Hepatocyte (in vitro differentiated cells): Measurements from ENCODE around the gene SMARCB1. TPM values are rescaled to one million over a fixed set of nuclear protein-coding genes. Genes with fewer than 3 reads are reported as not detected.

Source experiments
- DNase-seq: peaks from one replicate; pipeline ENCODE4 v3.0.0-alpha.2; 2016; ENCODE audit warnings: low spot score
- H2AFZ ChIP-seq: fragments of 200-600 bp; sonication (generic); 2 replicates; pipeline ENCODE4 v1.6.0; 2016; ENCODE audit warnings: antibody characterized with exemption, mild to moderate bottlenecking
- H3K27ac ChIP-seq: fragments of 200-600 bp; sonication (generic); 2 replicates; pipeline ENCODE4 v1.5.1; 2016; ENCODE audit warnings: mild to moderate bottlenecking
- H3K27me3 ChIP-seq: fragments of 200-600 bp; sonication (generic); 2 replicates; pipeline ENCODE4 v1.6.1; 2016
- H3K36me3 ChIP-seq: fragments of 200-600 bp; sonication (generic); replicated peaks from 2 replicates; pipeline ENCODE4 v1.5.1; 2016; ENCODE audit warnings: low read depth; ENCODE audit not compliant: insufficient read depth
- H3K4me1 ChIP-seq: fragments of 200-600 bp; sonication (generic); 2 replicates; pipeline ENCODE4 v1.5.1; 2016; ENCODE audit warnings: mild to moderate bottlenecking, moderate library complexity; ENCODE audit not compliant: insufficient read depth
- H3K4me2 ChIP-seq: fragments of 200-600 bp; sonication (generic); 2 replicates; pipeline ENCODE4 v1.6.0; 2016
- H3K4me3 ChIP-seq: fragments of 200-600 bp; sonication (generic); 2 replicates; pipeline ENCODE4 v1.5.1; 2016; ENCODE audit warnings: mild to moderate bottlenecking
- H3K79me2 ChIP-seq: fragments of 200-600 bp; sonication (generic); 2 replicates; pipeline ENCODE4 v1.6.0; 2017; ENCODE audit warnings: mild to moderate bottlenecking
- H3K9me2 ChIP-seq: fragments of 200-600 bp; sonication (generic); replicated peaks from 2 replicates; pipeline ENCODE4 v1.6.0; 2017; ENCODE audit warnings: mild to moderate bottlenecking; ENCODE audit not compliant: insufficient read depth
- H3K9me3 ChIP-seq: fragments of 200-600 bp; sonication (generic); 2 replicates; pipeline ENCODE4 v1.5.1; 2016; ENCODE audit warnings: low read depth, mild to moderate bottlenecking
- H4K20me1 ChIP-seq: fragments of 200-600 bp; sonication (generic); 2 replicates; pipeline ENCODE4 v1.6.0; 2016; ENCODE audit warnings: mild to moderate bottlenecking; ENCODE audit not compliant: insufficient read depth, poor library complexity, severe bottlenecking
- EZH2 ChIP-seq: fragments of 200-600 bp; sonication (generic); IDR thresholded peaks from 2 replicates; pipeline ENCODE4 v1.6.1; 2016; ENCODE audit warnings: antibody characterized with exemption, mild to moderate bottlenecking, borderline replicate concordance
- EZH2phosphoT487 ChIP-seq: fragments of 200-600 bp; sonication (generic); IDR thresholded peaks from one replicate; pipeline ENCODE4 v1.6.1; 2018; ENCODE audit warnings: antibody characterized with exemption, mild to moderate bottlenecking, low read depth, moderate library complexity; ENCODE audit not compliant: unreplicated experiment, severe bottlenecking
- WGBS: methylation state at CpG from one replicate; pipeline ENCODE4 v1.1.6; 2016; ENCODE audit warnings: low lambda C conversion rate; ENCODE audit errors: missing lambda C conversion rate; 5-methylcytosine and 5-hydroxymethylcytosine counted together
- polyA plus RNA-seq: library from polyadenylated mRNA; unstranded; fragments of >200 nt; fragmentation: Nextera tagmentation; extraction: Ambion mirVana; gene quantifications from 2 replicates; pipeline ENCODE4 v1.2.1, GENCODE V29; 2016
- total RNA-seq: library from RNA; depleted of rRNA; stranded (reverse); fragments of >200 nt; gene quantifications from 2 replicates; pipeline ENCODE4 v1.2.3, GENCODE V29; 2014
- TF ChIP-seq, protein P1 (sequence below): fragments of 200-600 bp; sonication (generic); IDR thresholded peaks from 2 replicates; pipeline ENCODE4 v1.5.1; 2016; ENCODE audit warnings: antibody characterized with exemption, mild to moderate bottlenecking; ENCODE audit not compliant: poor library complexity

SMARCB1 gene
- total and polyA plus RNA-seq, 2 experiments from 2014 or later: 84.3 to 120 TPM

GRCh38 chr22:23845265-23846080 lies 58.7 kb downstream of the SMARCB1 start:
- Histone ChIP-seq H3K4me1 (peaks cover 34% of the 10 kb centered on the region), H3K27ac (peak overlapping the region; percentile 76), H2AFZ (no peak overlapping the region), H3K4me2 (no peak overlapping the region), H4K20me1 (no peaks in the 10 kb centered on the region), H3K9me2 (no peaks in the 10 kb centered on the region), H3K27me3 (no peaks in the 10 kb centered on the region), H3K9me3 (no peaks in the 10 kb centered on the region), H3K4me3 (no peak overlapping the region), H3K36me3 (no peaks in the 10 kb centered on the region), H3K79me2 (no peaks in the 10 kb centered on the region)
- DNase-seq: no peak
- TF ChIP-seq, protein P1, sequence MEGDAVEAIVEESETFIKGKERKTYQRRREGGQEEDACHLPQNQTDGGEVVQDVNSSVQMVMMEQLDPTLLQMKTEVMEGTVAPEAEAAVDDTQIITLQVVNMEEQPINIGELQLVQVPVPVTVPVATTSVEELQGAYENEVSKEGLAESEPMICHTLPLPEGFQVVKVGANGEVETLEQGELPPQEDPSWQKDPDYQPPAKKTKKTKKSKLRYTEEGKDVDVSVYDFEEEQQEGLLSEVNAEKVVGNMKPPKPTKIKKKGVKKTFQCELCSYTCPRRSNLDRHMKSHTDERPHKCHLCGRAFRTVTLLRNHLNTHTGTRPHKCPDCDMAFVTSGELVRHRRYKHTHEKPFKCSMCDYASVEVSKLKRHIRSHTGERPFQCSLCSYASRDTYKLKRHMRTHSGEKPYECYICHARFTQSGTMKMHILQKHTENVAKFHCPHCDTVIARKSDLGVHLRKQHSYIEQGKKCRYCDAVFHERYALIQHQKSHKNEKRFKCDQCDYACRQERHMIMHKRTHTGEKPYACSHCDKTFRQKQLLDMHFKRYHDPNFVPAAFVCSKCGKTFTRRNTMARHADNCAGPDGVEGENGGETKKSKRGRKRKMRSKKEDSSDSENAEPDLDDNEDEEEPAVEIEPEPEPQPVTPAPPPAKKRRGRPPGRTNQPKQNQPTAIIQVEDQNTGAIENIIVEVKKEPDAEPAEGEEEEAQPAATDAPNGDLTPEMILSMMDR: no peak
- TF ChIP-seq EZH2 (no peak), EZH2phosphoT487 (no peak)
- WGBS: 79% methylated on average over 9 of the region's 9 CpGs

GRCh38 chr22:23846081-23846469 lies 59.3 kb downstream of the SMARCB1 start:
- no peak overlapping the region for H2AFZ ChIP-seq
- H3K4me1 ChIP-seq: peaks cover 34% of the 10 kb centered on the region
- WGBS: 79% methylated on average over 7 of the region's 7 CpGs
- no peak overlapping the region for H3K4me3 ChIP-seq
- H3K27me3 ChIP-seq: no peaks in the 10 kb centered on the region
- no peaks in the 10 kb centered on the region for H3K36me3 ChIP-seq
- no peaks in the 10 kb centered on the region for H3K9me3 ChIP-seq
- no peaks in the 10 kb centered on the region for H3K79me2 ChIP-seq
- no peak for DNase-seq
- H3K27ac ChIP-seq: peak overlapping the region; percentile 76
- H3K9me2 ChIP-seq: no peaks in the 10 kb centered on the region
- no peaks in the 10 kb centered on the region for H4K20me1 ChIP-seq
- TF ChIP-seq EZH2 (no peak), EZH2phosphoT487 (no peak)
- TF ChIP-seq, protein P1: no peak
- no peak overlapping the region for H3K4me2 ChIP-seq

- Histone ChIP-seq H3K9me3 (no peaks in the 10 kb centered on the region), H3K79me2 (no peaks in the 10 kb centered on the region), H3K4me3 (no peak overlapping the region), H2AFZ (no peak overlapping the region), H3K4me1 (peaks cover 23% of the 10 kb centered on the region), H4K20me1 (no peaks in the 10 kb centered on the region), H3K27ac (peak overlapping the region; percentile 76), H3K36me3 (no peaks in the 10 kb centered on the region), H3K4me2 (no peak overlapping the region), H3K9me2 (no peaks in the 10 kb centered on the region), H3K27me3 (no peaks in the 10 kb centered on the region)
- no peak for DNase-seq
- TF ChIP-seq, protein P1: no peak
- TF ChIP-seq EZH2: no peak
- TF ChIP-seq EZH2phosphoT487: no peak
- WGBS: 89% methylated on average over 18 of the region's 18 CpGs
These were observed 60.6 kb downstream of the SMARCB1 start for GRCh38 chr22:23847310-23847920.
